Pons (tissue), 1 donor: ENCODE measurements around the gene RALGPS1.

Experiments
- DNase-seq: peaks from one replicate; pipeline ENCODE4 v3.0.0-alpha.2; 2016; ENCODE audit warnings: low spot score

Gene RALGPS1

DNA sequence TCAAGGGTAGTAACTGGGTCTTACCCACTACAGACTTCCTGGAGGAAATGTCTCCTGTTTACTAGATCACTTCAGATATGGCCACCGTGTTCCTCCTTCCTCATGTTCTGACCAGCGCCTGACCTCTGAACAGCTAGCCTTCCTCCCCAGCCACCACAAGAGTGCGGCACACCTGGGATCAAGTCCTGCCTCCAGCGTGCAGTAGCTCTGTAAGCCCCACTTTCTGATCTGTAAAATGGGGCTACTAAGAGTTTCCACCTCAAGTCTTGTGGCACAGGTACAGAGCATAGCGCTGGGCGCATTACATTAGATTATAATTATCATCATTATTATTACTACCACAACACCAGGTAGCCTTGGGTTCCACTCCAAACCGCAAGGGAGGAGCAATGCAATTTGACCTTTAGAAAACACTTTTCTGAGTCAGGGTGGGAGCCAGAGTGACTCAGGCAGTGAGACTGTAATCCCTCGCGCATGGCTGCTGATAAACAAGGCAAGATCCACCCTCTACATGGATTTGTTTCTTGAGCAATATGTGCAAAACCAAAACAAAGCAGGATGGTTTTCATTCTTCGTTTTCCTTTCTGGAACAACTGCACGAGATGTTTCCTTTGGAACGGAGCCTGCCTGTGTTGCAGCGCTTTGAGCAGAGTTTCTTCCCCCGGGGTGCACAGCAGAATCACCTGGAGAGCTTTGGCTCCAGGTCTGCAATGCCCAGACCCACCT lies 272.8 kb downstream of the RALGPS1 start:
- DNase-seq = no peak

DNA sequence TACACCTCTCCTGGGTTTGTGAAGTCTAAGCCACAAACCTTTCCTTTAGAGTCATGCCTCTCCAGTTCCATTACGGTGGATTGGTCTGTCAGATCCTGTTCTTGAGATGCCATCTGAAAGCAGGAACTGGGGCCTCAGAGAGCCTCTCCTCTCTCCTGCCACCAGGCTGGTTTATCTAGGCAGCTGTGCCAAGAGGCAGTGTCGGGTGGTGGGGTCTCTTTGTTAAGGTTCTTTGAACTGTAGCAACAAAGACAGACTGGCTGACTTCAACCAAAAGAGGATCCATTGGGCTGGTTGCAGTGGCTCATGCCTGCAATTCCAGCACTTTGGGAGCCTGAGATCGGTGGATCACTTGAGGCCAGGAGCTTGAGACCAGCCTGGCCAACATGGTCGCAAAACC lies 273.8 kb downstream of the RALGPS1 start:
- DNase-seq = no peak

- DNase-seq = no peak
These were observed 275.0 kb downstream of the RALGPS1 start for GRCh38 chr9:127189628-127190027.

- DNase-seq = no peak
These were observed 278.2 kb downstream of the RALGPS1 start for GRCh38 chr9:127192744-127193143.

DNA sequence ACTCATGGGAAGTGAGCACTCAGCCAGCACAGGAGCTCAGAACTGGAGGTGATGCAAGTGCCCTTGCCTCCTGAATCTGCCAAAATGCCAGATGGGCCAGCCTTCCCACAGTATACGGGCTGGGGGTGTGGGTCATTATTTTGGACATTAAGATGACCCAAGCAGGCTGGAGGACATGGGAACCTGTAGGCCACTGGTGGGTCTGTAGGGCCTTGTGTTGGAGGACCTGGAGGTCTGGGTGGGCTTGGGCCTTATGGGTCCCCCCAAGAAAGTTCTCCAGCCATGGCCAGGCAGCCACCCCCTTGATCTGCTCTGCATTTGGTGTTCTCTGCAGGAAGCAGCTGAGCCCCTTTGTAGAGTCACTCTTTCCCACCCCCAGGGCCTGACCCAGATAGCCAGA lies 278.9 kb downstream of the RALGPS1 start:
- no peak for DNase-seq

- no peak for DNase-seq
These were observed 280.5 kb downstream of the RALGPS1 start for GRCh38 chr9:127194881-127195713.

GRCh38 chr9:127195976-127196825 lies 281.6 kb downstream of the RALGPS1 start:
- no peak for DNase-seq

GRCh38 chr9:127196826-127197145 lies 282.2 kb downstream of the RALGPS1 start:
- no peak for DNase-seq

DNA sequence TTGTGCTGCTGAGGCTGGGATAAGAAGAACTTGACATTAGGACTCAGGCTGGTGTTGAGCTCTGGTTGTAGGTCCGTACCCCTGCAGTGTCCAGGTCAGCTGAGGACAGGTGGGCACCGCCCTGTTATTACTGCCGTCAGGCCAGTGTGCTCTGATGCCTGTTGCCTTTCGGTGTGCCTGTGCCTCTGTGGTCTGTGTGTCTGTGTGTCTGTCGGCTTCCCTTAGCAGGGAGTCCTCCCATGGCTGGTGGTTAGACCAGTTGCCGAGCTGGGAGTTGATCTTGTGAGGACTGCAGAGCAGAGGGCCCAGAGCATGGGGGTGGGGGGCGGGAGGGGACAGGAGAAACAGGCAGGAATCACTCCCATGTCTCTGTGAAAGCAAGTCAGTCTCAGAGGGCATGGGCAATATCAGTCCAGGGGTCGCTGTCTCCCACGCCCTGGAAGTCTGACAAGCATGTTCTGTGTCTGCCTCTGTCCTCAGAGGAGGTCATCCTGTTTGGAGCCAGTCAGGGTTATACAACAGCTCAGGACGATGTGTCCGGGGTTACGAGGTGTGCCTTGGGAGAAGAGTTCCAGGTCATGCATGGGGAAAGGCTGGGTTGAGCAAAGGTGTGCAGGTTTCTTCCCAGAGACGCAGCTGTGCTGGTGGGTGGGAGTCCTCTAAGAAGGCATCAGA lies 282.7 kb downstream of the RALGPS1 start:
- DNase-seq = no peak

- no peak for DNase-seq
These were observed 283.4 kb downstream of the RALGPS1 start for GRCh38 chr9:127197861-127198430.

GRCh38 chr9:127198587-127198986 lies 284.0 kb downstream of the RALGPS1 start:
- no peak for DNase-seq

DNA sequence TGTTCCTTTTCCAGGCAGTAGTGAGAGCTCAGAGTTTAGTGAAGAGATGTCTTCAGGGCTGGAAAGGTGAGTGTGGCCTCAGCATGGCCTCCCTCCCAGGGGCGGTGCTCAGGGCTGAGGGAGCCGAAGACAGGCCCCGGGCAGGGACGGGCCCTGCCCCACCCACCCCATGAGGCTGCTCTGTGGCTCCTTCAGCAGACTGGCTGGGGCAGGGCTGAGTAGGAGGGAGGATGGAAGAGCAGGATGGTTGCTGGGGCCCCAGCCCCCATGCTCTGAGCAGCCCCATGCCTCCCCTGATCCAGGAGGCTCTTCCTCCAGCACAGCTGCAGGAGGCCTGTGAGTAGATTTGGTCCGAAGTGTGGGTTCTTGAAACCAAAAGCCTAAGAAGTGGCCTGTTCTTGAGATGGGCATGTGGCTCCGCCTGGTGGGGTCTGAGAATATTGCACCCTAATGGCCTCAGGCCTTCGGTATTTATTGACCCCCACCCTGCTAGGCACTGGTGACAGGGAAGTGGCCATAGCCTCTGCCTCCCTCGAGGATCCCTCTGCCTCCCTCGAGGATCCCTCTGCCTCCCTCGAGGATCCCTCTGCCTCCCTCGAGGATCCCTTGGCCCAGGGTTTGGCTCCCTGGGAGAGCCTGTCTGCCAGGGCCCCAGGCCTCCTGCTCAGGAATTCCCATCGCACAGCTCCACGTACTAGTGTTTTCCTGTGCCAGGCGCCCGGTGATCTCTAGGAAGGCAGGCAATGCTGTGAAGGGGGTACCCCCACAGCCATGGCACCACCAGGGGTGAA lies 284.6 kb downstream of the RALGPS1 start:
- DNase-seq = peak; percentile 83

GRCh38 chr9:127200106-127200862 lies 285.7 kb downstream of the RALGPS1 start:
- DNase-seq = no peak

DNA sequence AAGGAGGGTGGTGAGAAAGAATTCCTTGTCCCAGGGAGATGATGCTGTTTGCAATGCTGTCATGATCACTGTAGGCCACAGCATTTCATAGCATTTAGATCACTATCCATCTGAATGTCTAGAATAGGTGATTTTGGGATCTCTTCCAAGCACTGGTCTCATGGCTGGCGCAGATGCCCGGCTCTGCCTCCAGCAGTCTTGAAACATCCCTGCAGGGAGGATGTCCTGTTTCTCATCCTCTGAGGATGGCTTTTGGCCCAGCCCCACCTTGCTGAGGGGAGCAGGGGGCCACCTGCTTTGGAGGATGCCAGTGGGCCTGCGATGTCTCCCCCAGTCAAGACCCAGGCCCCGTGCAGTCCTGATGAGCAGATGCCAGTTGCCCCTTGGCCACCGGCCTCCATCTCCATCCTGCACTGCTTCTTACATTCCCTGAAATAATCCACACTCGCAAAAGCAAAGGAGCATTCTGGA lies 286.5 kb downstream of the RALGPS1 start:
- DNase-seq = no peak

DNA sequence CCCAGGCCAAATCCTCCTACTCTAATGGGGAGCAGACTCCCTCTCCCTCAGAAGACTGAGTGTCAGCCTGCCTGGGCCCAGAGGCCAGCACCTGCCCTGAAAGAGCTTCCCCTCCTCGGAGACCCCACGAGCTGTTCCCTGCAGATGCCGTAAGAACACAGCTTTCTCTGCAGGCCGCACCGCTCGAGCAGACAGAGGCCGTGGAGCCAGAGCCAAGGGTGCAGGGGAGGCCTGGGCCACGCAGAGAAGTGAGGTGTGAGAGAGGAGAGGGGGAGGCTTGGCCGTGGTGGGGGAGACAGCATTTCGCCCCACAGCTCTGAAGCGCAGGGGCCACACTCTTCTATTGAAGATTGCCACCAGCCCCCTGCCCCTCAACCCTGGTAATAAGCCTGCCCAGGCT lies 287.1 kb downstream of the RALGPS1 start:
- DNase-seq = no peak

DNA sequence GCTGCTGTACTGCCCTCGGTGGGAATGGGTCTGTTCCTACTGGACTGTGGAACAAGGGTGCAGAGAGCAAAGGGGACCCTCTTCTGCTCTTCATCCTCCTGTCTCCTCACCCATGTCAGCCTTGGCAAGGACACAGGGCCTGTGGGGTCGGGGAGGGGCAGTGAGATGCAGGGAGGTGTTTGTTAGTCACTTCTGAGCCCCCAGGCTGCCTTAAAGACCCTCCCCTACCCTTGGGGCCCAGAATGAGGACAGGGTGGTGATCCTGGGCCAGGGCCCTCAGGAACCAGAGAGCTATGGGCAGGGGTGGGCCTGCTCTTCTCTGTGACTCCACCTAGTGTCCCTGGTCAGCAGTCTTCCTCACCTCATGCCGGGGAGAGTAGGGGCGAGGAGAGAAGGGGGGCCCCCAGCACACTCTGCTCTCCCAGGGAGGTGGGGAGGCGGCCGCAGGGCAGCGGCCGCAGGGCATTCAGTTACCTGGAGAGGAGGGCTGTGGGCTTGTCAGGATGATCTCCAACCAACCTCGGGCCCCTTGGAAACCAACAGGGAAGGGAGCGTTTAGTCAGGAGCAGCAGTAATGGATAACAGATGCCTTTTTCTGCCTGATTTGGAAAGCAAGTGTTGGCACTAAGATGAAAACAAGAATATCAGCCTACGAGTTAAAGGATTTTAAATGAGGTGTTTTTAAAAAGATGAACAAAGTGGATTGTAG lies 288.0 kb downstream of the RALGPS1 start:
- DNase-seq = no peak

DNA sequence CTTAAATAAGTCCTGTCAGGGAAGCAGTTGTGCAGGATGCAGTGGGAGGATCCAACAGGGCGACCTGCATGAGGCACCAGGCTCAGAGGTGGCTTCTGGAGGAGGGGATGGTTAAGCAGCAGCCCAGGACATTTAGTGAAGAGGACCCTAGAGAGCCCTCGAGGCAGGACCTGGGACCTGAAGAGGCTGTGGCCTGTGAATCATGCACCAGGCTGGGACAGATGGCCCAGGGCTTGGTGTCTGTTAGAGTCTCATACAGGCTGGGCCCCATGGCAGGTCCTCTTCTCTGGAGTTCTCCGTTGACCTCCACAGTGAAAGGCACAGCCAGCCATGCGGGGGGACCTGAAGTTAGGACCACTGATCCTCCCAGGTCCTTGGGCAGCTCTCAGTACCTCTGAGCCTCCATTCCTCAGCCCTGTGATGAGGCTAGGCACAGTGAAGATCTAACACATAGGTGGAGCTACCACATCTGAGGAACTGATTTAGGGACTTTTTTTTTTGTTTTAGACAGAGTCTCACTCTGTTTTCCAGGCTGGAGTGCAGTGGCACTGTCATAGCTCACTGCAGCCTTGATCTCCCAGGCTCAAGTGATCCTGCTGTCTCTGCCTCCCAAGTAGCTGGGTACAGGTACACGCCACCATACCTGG lies 289.2 kb downstream of the RALGPS1 start:
- DNase-seq = no peak

DNA sequence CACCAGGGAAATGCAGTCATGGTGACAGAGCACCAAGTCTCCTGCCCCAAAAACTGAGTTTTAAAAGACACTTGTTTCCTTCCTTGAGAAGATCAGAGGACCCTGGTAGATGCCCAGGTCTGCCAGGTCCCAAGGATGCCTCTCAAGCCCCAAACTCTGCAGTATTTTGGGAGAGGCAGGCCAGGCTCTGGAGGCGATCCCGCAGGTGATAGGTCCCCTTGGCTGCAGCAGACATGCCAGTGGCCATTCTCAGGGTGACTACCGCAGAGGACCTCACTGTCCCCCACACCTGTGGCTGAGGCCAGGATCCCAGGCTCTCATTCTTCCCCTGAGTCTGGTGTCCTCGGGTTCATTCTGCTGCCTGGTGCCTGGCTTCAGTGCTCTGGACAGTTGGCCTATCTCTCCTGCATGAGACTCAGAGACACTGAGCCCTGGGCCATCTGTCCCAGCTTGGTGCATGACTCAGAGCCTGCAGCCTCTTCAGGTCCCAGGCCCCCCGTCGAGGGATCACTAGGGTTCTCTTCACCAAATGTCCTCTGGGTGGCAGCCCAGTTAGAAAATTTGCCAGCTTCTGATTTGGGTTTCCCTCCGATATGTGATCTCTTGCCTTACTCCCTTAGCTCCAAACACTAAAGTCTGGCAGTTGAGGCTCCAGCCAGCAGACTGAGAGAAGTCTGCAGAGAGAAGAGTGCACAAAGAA lies 290.3 kb downstream of the RALGPS1 start:
- no peak for DNase-seq
